Subcutaneous abdominal adipose tissue (tissue), 5 donors: Measurements from ENCODE around the gene GYS2.
A peak's percentile ranks its signal among the peaks of the same experiment; 100 is the strongest.
"Not testable (repeated sequence)": the region's sequence is repeated elsewhere in the genome, so short reads cannot be mapped to it uniquely, and the experiment has no call there.

ENCODE experiments used
- H3K27ac ChIP-seq: one replicate; pipeline ENCODE4 v1.7.0; 2013; ENCODE audit warnings: low read depth, mild to moderate bottlenecking, inconsistent platforms, low read length, moderate library complexity
- H3K27me3 ChIP-seq, 5 donors: one replicate each; pipeline ENCODE4 v1.7.0; 2013; ENCODE audit warnings: low read length in 5 of 5, inconsistent platforms in 1 of 5; ENCODE audit not compliant: control insufficient read depth in 5 of 5, insufficient read depth in 4 of 5
- H3K36me3 ChIP-seq, 5 donors: one replicate each; pipeline ENCODE4 v1.7.0; 2013; ENCODE audit warnings: low read length in 5 of 5; ENCODE audit not compliant: control insufficient read depth in 5 of 5, insufficient read depth in 5 of 5
- H3K4me1 ChIP-seq, 5 donors: one replicate each; pipeline ENCODE4 v1.7.0; 2013; ENCODE audit warnings: low read length in 5 of 5, mild to moderate bottlenecking in 3 of 5, moderate library complexity in 1 of 5; ENCODE audit not compliant: control insufficient read depth in 5 of 5, insufficient read depth in 5 of 5
- H3K4me3 ChIP-seq, 5 donors: one replicate each; pipeline ENCODE4 v1.7.0; 2013; ENCODE audit warnings: low read length in 5 of 5, low read depth in 1 of 5
- H3K9ac ChIP-seq, 5 donors: one replicate each; pipeline ENCODE4 v1.7.0; 2013; ENCODE audit warnings: low read length in 5 of 5, mild to moderate bottlenecking in 4 of 5, moderate library complexity in 3 of 5
- H3K9me3 ChIP-seq, 5 donors: one replicate each; pipeline ENCODE4 v1.7.0; 2013; ENCODE audit warnings: low read length in 5 of 5; ENCODE audit not compliant: control insufficient read depth in 5 of 5
- donor health status: healthy.
- donor health status: healthy.
- donor health status: healthy.
- donor health status: healthy.
- donor health status: healthy.

The GYS2 gene

GRCh38 chr12:21604245-21605101, at the start of gene GYS2:
Gene GYS2 (minus strand): TSS chr12:21604847. CDS start chr12:21604592, 255 bp downstream.
- peaks cover 0 to 23% (median 3%) of the 10 kb centered on the region in 5 donors for H3K4me1 ChIP-seq
- no peaks in the 10 kb centered on the region for H3K9me3 ChIP-seq
- H3K9ac ChIP-seq = no peak within 1 kb of the TSS
- H3K27me3 ChIP-seq = no peaks in the 10 kb centered on the region
- H3K4me3 ChIP-seq = peak within 1 kb of the TSS in 3 of 5 donors; percentile 12 to 35 (median 34)
- H3K36me3 ChIP-seq = no peaks in the 10 kb centered on the region
- H3K27ac ChIP-seq = peak within 1 kb of the TSS; percentile 63

DNA sequence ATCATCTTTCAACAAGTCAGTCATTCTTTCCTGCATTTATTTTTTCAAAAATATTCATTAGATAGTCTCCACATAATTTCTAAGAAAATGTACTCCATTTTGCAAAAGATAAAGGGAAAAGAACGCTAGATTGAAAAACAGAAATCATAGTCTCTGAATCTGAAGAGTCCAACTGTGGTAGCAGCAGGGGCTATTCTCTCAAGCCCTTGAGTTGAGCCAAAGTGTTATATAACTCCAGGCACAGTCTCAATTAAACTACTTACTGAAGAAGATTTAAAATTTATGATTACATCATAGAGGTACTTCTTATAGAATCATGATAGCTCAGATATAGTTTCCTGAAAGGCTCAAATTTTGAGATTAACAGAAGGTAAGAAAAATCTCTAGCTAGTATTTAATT, 47.2 kb upstream of the GYS2 start:
- Histone ChIP-seq H3K27me3 (no peaks in the 10 kb centered on the region), H3K36me3 (peaks cover 27 to 55% (median 39%) of the 10 kb centered on the region in 5 donors), H3K9me3 (no peaks in the 10 kb centered on the region), H3K4me3 (no peak overlapping the region), H3K9ac (peak overlapping the region in 1 of 5 donors; percentile 22), H3K27ac (no peak overlapping the region), H3K4me1 (peaks cover 2 to 50% (median 19%) of the 10 kb centered on the region in 5 donors)

DNA sequence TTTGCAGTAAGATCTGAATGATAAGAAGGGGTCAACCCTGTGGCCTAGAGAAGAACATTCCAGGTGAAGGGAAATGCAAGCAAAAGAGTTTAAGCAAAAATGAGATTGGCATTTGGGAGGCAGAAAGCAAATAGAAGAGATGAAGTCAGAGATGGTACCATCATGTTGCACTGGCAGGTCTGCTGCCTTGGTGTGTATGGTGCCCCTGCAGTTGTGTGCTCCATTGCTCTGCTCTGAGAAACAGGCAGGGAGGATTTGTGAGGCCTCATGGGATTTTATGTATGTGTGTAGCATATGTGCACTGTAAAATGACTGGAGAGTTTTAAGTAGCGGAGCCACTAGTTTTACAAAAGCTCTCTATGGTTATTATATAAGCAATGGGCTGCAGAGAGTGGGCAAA, 46.4 kb upstream of the GYS2 start:
- Histone ChIP-seq H3K9ac (no peak overlapping the region), H3K27me3 (no peaks in the 10 kb centered on the region), H3K4me3 (no peak overlapping the region), H3K4me1 (peaks cover 0 to 43% (median 11%) of the 10 kb centered on the region in 5 donors), H3K9me3 (no peaks in the 10 kb centered on the region), H3K27ac (no peak overlapping the region), H3K36me3 (peaks cover 30 to 62% (median 44%) of the 10 kb centered on the region in 5 donors)

DNA sequence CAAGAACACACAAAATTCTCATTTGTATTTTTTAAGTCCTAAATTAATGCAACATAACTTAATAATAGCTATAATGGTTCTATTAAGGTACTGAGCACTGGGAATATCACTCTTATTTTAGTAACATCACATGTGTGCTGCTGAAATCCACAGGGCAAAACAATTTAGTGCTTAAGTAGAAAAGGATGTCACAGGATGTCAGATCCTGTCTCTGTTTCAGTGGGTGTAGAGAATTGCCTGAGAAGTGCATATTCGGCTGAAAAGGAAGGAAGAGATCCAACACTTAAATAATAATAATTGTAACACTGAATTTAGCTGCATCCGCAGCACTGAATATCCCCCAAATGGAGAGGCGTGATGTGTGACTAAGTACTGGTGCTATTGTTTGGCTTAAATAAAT, 44.4 kb upstream of the GYS2 start:
- H3K9ac ChIP-seq = no peak overlapping the region
- H3K9me3 ChIP-seq = no peaks in the 10 kb centered on the region
- no peak overlapping the region for H3K4me3 ChIP-seq
- no peak overlapping the region for H3K27ac ChIP-seq
- peaks cover 0 to 29% (median 8%) of the 10 kb centered on the region in 5 donors for H3K4me1 ChIP-seq
- H3K27me3 ChIP-seq = no peaks in the 10 kb centered on the region
- peaks cover 31 to 69% (median 46%) of the 10 kb centered on the region in 5 donors for H3K36me3 ChIP-seq

DNA sequence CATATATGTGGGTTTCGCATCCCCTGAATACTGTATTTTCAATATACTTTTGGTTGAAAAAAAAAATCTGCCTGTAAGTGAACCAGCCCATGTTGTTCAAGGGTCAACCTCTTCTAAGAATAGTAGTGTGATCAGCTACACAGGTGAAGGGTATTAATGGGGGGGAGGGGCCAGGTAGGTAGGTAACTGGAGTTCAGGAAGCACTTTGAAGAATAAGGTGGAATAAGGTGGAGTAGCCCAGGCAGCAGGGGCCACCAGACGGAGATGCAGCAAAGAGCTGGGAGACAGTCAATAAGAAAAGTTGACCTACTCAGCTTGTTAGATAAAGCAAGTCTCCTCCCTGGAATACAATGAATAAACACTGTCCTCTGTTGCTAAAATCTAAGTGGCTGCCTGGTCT, 43.7 kb upstream of the GYS2 start:
- Histone ChIP-seq H3K9ac (no peak overlapping the region), H3K27ac (no peak overlapping the region), H3K36me3 (peaks cover 32 to 69% (median 44%) of the 10 kb centered on the region in 5 donors), H3K4me1 (peaks cover 0 to 33% (median 14%) of the 10 kb centered on the region in 5 donors), H3K9me3 (no peaks in the 10 kb centered on the region), H3K4me3 (no peak overlapping the region), H3K27me3 (no peaks in the 10 kb centered on the region)

- Histone ChIP-seq H3K27ac (peak overlapping the region; percentile 59), H3K9ac (no peak overlapping the region), H3K4me1 (peaks cover 3 to 38% (median 24%) of the 10 kb centered on the region in 5 donors), H3K36me3 (peaks cover 24 to 71% (median 44%) of the 10 kb centered on the region in 5 donors), H3K4me3 (no peak overlapping the region), H3K9me3 (no peaks in the 10 kb centered on the region), H3K27me3 (no peaks in the 10 kb centered on the region)
These were observed 42.5 kb upstream of the GYS2 start for GRCh38 chr12:21647179-21647578.

DNA sequence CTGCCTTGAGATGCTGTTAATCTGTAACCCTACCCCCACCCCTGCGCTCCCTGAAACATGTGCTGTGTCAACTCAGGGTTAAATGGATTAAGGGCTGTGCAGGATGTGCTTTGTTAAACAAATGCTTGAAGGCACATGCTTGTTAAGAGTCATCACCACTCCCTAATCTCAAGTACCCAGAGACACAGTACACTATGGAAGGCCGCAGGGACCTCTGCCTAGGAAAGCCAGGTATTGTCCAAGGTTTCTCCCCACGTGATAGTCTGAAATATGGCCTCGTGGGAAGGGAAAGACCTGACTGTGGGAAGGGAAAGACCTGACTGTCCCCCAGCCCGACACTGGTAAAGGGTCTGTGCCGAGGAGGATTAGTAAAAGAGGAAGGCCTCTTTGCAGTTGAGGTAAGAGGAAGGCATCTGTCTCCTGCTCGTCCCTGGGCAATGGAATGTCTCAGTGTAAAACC, 40.4 kb upstream of the GYS2 start:
- not testable (repeated sequence) for H3K27me3 ChIP-seq, H3K9ac ChIP-seq, H3K4me3 ChIP-seq, H3K9me3 ChIP-seq
- peak overlapping the region; percentile 47 for H3K27ac ChIP-seq
- H3K36me3 ChIP-seq = peaks cover 24 to 71% (median 42%) of the 10 kb centered on the region in 5 donors
- H3K4me1 ChIP-seq = peaks cover 3 to 32% (median 17%) of the 10 kb centered on the region in 5 donors

GRCh38 chr12:21644516-21644915, 39.9 kb upstream of the GYS2 start:
- H3K4me1 ChIP-seq = peaks cover 3 to 32% (median 17%) of the 10 kb centered on the region in 5 donors
- no peaks in the 10 kb centered on the region for H3K27me3 ChIP-seq
- H3K9ac ChIP-seq = no peak overlapping the region
- H3K9me3 ChIP-seq = no peaks in the 10 kb centered on the region
- no peak overlapping the region for H3K4me3 ChIP-seq
- peaks cover 24 to 70% (median 41%) of the 10 kb centered on the region in 5 donors for H3K36me3 ChIP-seq
- peak overlapping the region; percentile 89 for H3K27ac ChIP-seq

GRCh38 chr12:21643758-21644157, 39.1 kb upstream of the GYS2 start:
- peaks cover 3 to 34% (median 17%) of the 10 kb centered on the region in 5 donors for H3K4me1 ChIP-seq
- no peaks in the 10 kb centered on the region for H3K9me3 ChIP-seq
- H3K27me3 ChIP-seq = no peaks in the 10 kb centered on the region
- no peak overlapping the region for H3K4me3 ChIP-seq
- peaks cover 20 to 65% (median 39%) of the 10 kb centered on the region in 5 donors for H3K36me3 ChIP-seq
- H3K9ac ChIP-seq = peak overlapping the region in 3 of 5 donors; percentile 47 to 68 (median 62)
- H3K27ac ChIP-seq = peak overlapping the region; percentile 89
